GM06990 (cell line): ENCODE results near the gene GPR139.

Experiments used
- DNase-seq: peaks from one replicate; pipeline ENCODE4 v3.0.0-alpha.2; 2011; ENCODE audit not compliant: insufficient read length; ENCODE audit errors: extremely low read depth
- H3K27me3 ChIP-seq: replicated peaks from 2 replicates; pipeline ENCODE4 v1.6.0; 2011; ENCODE audit warnings: low read length; ENCODE audit not compliant: control insufficient read depth, insufficient read depth
- H3K36me3 ChIP-seq: 2 replicates; pipeline ENCODE4 v1.5.1; 2011; ENCODE audit warnings: low read length; ENCODE audit not compliant: control insufficient read depth, insufficient read depth
- H3K4me3 ChIP-seq: replicated peaks from 2 replicates; pipeline ENCODE4 v1.5.1; 2011; ENCODE audit warnings: low read depth, mild to moderate bottlenecking, control low read depth, low read length
- TF ChIP-seq, protein P1 (sequence below): IDR thresholded peaks from 2 replicates; pipeline ENCODE4 v1.5.1; 2011; ENCODE audit warnings: low read length, control low read depth, mild to moderate bottlenecking, inconsistent platforms; ENCODE audit not compliant: insufficient read depth, poor library complexity, severe bottlenecking

GPR139 gene

DNA sequence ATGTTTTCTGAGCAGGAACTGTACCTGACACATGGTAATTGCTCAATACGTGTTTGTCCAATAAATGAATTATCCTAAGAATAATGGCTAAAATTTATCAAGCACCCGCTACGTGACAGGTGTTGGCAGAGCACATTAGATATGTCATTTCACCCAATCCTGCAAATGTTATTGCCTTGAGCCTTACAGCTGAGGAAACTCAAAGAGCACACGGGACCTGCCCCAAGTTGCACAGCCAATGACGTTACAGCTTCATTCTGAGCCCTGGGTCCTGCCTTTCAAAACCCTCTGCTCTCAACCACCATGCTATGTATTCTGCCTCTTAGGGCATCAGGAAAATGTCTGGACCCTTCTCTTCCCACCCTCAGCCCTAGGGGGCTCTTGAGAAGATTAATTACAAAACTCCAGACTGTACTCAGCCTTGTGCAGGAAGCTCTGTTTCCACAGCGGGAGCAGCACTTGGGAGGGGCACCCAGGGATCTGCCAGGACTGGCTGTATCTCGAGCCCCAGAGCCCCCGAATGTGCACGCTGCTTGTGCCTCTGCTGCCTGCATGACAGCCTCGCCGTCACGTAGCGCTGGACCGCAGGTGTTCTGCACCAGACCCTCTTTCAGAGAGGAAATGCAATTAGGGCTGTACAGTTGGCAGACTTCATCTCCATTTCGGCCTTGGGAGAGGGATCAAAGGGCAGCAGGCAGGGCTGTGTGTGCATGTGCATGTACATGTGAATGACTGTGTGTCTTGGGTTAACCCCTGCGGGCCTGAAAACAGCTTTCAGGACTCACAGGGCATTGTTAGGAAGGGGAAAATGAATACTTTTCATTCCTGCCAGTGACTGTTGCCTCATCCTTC, 71.6 kb downstream of the GPR139 start:
- H3K36me3 ChIP-seq = no peaks in the 10 kb centered on the region
- no peak overlapping the region for H3K4me3 ChIP-seq
- DNase-seq = no peak
- TF ChIP-seq, protein P1, sequence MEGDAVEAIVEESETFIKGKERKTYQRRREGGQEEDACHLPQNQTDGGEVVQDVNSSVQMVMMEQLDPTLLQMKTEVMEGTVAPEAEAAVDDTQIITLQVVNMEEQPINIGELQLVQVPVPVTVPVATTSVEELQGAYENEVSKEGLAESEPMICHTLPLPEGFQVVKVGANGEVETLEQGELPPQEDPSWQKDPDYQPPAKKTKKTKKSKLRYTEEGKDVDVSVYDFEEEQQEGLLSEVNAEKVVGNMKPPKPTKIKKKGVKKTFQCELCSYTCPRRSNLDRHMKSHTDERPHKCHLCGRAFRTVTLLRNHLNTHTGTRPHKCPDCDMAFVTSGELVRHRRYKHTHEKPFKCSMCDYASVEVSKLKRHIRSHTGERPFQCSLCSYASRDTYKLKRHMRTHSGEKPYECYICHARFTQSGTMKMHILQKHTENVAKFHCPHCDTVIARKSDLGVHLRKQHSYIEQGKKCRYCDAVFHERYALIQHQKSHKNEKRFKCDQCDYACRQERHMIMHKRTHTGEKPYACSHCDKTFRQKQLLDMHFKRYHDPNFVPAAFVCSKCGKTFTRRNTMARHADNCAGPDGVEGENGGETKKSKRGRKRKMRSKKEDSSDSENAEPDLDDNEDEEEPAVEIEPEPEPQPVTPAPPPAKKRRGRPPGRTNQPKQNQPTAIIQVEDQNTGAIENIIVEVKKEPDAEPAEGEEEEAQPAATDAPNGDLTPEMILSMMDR = no peak
- H3K27me3 ChIP-seq = no peaks in the 10 kb centered on the region

DNA sequence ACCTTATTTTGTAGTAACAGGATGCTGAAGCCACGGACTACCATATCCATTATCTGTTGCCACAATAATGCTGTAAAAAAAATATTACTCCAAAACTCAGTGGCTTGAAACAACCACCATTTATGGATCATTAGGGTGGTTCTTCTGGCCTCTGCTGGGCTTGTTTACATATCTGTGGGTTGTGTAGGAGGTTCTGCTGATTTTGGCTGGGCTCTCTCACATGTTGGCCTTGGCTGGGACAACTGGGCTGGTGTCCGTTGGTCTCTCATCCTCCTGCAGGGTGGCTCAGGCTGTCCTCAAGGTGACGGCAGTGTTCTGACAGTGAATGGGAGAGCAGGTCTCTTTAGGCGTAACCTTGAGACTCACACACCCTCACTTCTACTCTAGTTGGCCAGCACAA, 76.0 kb downstream of the GPR139 start:
- no peaks in the 10 kb centered on the region for H3K27me3 ChIP-seq
- TF ChIP-seq, protein P1 = no peak
- no peak for DNase-seq
- H3K4me3 ChIP-seq = no peak overlapping the region
- no peaks in the 10 kb centered on the region for H3K36me3 ChIP-seq

DNA sequence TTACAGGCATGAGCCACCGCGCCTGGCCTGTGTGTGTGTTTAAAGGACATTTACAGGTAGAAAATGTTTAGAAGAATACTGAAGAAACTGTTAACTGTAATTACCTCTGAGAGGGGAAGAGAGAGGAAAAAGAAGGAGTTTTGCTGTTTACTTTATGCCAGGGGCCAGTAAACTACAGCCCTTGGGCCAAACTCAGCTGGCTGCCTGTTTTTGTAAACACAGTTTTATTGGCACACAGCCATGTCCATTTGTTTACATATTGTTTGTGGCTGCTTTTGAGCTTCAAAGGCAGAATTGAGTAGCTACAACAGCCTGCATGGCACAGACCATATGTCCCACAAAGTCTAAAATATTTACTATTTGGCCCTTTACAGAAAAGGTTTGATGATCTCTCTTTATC, 76.4 kb downstream of the GPR139 start:
- H3K27me3 ChIP-seq = no peaks in the 10 kb centered on the region
- DNase-seq = no peak
- no peaks in the 10 kb centered on the region for H3K36me3 ChIP-seq
- no peak overlapping the region for H3K4me3 ChIP-seq
- TF ChIP-seq, protein P1 = no peak

DNA sequence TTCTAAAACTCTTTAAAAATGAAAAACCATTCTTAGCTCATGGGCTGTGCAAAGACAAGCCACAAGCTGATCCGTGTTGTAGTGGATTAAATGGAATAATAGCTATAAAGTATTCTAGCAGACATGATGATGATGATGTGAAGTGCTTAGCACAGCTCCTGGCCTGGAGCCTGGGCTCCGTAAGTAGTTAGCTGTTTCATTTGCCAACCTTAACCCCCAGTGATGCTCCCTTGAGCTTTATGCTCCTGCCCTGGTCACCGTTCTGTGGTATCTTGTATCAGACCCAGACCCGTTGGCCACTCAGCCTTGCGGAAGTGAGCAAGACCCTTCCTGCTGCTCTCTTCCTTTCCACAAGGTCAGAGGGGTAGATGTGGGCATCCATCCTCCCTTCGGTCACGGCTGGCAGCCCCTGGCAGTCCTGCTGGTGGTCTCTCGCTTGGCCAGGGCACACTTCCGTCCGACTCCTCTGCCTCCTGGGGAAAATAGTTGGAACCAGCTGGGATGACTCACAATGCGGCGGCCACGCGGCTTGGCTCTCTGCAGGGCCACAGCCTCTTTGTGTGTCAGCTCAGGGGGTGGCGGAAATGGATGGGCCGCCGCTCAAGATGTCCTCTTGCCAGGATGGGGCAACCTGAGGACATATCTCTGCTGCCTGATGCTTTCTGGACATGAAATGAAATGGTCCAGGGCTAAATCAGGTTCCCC, 79.1 kb downstream of the GPR139 start:
- Histone ChIP-seq H3K36me3 (no peaks in the 10 kb centered on the region), H3K4me3 (no peak overlapping the region), H3K27me3 (no peaks in the 10 kb centered on the region)
- no peak for DNase-seq
- TF ChIP-seq, protein P1 = no peak

DNA sequence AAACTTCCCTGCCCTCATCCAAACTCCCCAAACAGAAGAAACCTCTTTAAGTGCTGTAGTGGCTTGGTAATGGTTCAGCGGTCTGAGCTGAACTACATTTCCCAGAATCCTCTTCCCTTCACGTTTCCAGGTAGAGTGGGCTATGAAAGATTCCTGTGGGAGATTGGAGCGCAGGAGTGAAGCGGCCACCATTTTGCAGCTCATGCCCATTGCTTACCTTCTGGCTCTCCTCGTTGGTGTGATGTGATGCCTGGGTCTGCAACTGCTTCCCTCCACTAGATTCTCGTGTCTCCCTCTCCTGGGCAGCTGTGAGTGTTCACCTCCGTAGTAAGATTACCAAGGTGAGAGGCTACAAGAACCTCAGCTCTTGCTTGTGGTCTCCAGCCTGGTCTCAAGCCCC, 82.1 kb downstream of the GPR139 start:
- Histone ChIP-seq H3K4me3 (no peak overlapping the region), H3K27me3 (no peaks in the 10 kb centered on the region), H3K36me3 (no peaks in the 10 kb centered on the region)
- DNase-seq = no peak
- TF ChIP-seq, protein P1 = no peak
